IMR-90 (cell line): Measurements from ENCODE around the gene PAGE5. TPM values are rescaled to one million over a fixed set of nuclear protein-coding genes. Genes with fewer than 3 reads are reported as not detected.

ENCODE experiments used
- polyA plus RNA-seq, 3 experiments: library from polyadenylated mRNA; depleted of rRNA; stranded (reverse); fragments of >200 nt; gene quantifications; 2 replicates each; pipeline ENCODE4 v1.2.3, GENCODE V29; 2012; ENCODE audit warnings: low replicate concordance in 1 of 3
- total RNA-seq: library from RNA; depleted of rRNA; stranded (reverse); fragments of >200 nt; gene quantifications from 2 replicates; pipeline ENCODE4 v1.2.3, GENCODE V29; 2012; rRNA removed

PAGE5 gene
- total and polyA plus RNA-seq, 2 of the 4 experiments (the other 2 are of a cell fraction) = not detected

Other genes starting within 250 kb of the PAGE5 start
- gene PFKFB1, start 226.2 kb upstream of the PAGE5 start, total RNA-seq = under 0.01 TPM in 1 of 2 replicates, not detected in the other
- 0.10 and 0.15 TPM in 2 replicates for gene PFKFB1, start 226.2 kb upstream of the PAGE5 start, polyA plus RNA-seq (2012; rRNA removed)
- gene APEX2, start 220.0 kb upstream of the PAGE5 start, total RNA-seq = 3.4 and 4.2 TPM in 2 replicates
- 16.5 and 19.1 TPM in 2 replicates for gene APEX2, start 220.0 kb upstream of the PAGE5 start, polyA plus RNA-seq (2012; rRNA removed)
- gene ALAS2, start 189.4 kb upstream of the PAGE5 start, total RNA-seq = not detected in 2 replicates
- gene ALAS2, start 189.4 kb upstream of the PAGE5 start, polyA plus RNA-seq (2012; rRNA removed) = not detected in 2 replicates
- not detected in 2 replicates for gene PAGE2B, start 145.3 kb upstream of the PAGE5 start, total RNA-seq
- gene PAGE2B, start 145.3 kb upstream of the PAGE5 start, polyA plus RNA-seq (2012; rRNA removed) = not detected in 2 replicates
- not detected in 2 replicates for gene PAGE2, start 131.3 kb upstream of the PAGE5 start, total RNA-seq
- gene PAGE2, start 131.3 kb upstream of the PAGE5 start, polyA plus RNA-seq (2012; rRNA removed) = not detected in 2 replicates
- gene PAGE3, start 44.6 kb downstream of the PAGE5 start, total RNA-seq = not detected in 2 replicates
- not detected in 2 replicates for gene PAGE3, start 44.6 kb downstream of the PAGE5 start, polyA plus RNA-seq (2012; rRNA removed)
- 22.4 and 26.7 TPM in 2 replicates for gene MAGEH1, start 231.8 kb downstream of the PAGE5 start, total RNA-seq
- gene MAGEH1, start 231.8 kb downstream of the PAGE5 start, polyA plus RNA-seq (2012; rRNA removed) = 29.2 and 31.8 TPM in 2 replicates